Measurements from ENCODE around the gene BBS7. TPM values are rescaled to one million over a fixed set of nuclear protein-coding genes. Genes with fewer than 3 reads are reported as not detected.

The BBS7 gene
- polyA plus RNA-seq, 1 of the 3 experiments (the other 2 are of a cell fraction), result 24.3 TPM

DNA sequence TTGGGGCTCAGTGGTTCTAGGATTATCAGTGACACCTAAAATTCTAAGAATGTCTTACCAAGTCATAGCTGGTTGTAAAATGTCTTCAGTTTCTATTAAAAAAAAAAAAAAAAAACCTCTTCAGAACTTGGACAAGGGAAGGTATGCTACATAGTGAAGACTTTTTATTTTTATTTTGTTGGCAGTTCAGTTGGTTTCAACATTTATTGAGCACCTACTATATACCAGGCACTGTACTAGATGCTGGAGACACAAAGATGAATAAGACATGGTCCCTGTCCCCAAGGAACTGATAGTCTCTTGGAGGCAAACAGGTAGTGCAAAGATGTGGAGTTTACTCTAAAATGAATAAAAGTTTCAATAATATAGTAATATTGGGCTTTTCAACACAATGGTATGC lies 8.9 kb upstream of the BBS7 start:
- Histone ChIP-seq H3K4me3 (ENCODE audit: low read depth in 2 of 2, low read length in 1 of 2) (no peak overlapping the region), H3K79me2 (ENCODE audit: insufficient read depth) (no peaks in the 10 kb centered on the region), H2AFZ (ENCODE audit: low read depth) (no peak overlapping the region), H4K20me1 (ENCODE audit: insufficient read depth) (no peaks in the 10 kb centered on the region), H3K9me3 (no peaks in the 10 kb centered on the region), H3K9me2 (no peaks in the 10 kb centered on the region), H3K27ac (ENCODE audit: low read depth in 2 of 2, low read length in 1 of 2) (no peak overlapping the region), H3K36me3 (replicated peaks in 1 of 2; ENCODE audit: control insufficient read depth in 1 of 2, insufficient read depth in 2 of 2, low read length in 1 of 2) (no peaks in the 10 kb centered on the region), H3K4me1 (ENCODE audit: control insufficient read depth in 1 of 2, insufficient read depth in 2 of 2, low read depth in 1 of 2, low read length in 1 of 2) (no peaks in the 10 kb centered on the region), H3K9ac (no peak overlapping the region), H3K27me3 (ENCODE audit: insufficient read depth) (peaks cover 12% of the 10 kb centered on the region; the same call in 1 of the 2 replicates), H3F3A (replicated peaks; ENCODE audit: insufficient read depth) (no peaks in the 10 kb centered on the region), H3K4me2 (no peak overlapping the region)
- DNase-seq, result no peak
- CTCF ChIA-PET, result no interaction called here
- TF ChIP-seq EP300 (IDR thresholded peaks at IDR 0.05; ENCODE audit: borderline replicate concordance in 1 of 2, low read depth in 1 of 2, low read length in 1 of 2), result no peak
- no peak for TF ChIP-seq FOXJ3 (CRISPR knock-in tag; IDR thresholded peaks at IDR 0.05)
- TF ChIP-seq RFX5 (IDR thresholded peaks at IDR 0.05; ENCODE audit: low read length), result no peak
- no peak for TF ChIP-seq ELF1 (IDR thresholded peaks at IDR 0.05)
- TF ChIP-seq GABPA (IDR thresholded peaks at IDR 0.05; ENCODE audit: low read depth), result no peak
- TF ChIP-seq, protein P1, sequence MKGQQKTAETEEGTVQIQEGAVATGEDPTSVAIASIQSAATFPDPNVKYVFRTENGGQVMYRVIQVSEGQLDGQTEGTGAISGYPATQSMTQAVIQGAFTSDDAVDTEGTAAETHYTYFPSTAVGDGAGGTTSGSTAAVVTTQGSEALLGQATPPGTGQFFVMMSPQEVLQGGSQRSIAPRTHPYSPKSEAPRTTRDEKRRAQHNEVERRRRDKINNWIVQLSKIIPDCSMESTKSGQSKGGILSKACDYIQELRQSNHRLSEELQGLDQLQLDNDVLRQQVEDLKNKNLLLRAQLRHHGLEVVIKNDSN (IDR thresholded peaks at IDR 0.05; ENCODE audit: borderline replicate concordance, low read depth), result no peak
- TF ChIP-seq, protein P2, sequence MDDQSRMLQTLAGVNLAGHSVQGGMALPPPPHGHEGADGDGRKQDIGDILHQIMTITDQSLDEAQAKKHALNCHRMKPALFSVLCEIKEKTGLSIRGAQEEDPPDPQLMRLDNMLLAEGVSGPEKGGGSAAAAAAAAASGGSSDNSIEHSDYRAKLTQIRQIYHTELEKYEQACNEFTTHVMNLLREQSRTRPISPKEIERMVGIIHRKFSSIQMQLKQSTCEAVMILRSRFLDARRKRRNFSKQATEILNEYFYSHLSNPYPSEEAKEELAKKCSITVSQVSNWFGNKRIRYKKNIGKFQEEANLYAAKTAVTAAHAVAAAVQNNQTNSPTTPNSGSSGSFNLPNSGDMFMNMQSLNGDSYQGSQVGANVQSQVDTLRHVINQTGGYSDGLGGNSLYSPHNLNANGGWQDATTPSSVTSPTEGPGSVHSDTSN (IDR thresholded peaks at IDR 0.05), result no peak
- TF ChIP-seq, protein P3, sequence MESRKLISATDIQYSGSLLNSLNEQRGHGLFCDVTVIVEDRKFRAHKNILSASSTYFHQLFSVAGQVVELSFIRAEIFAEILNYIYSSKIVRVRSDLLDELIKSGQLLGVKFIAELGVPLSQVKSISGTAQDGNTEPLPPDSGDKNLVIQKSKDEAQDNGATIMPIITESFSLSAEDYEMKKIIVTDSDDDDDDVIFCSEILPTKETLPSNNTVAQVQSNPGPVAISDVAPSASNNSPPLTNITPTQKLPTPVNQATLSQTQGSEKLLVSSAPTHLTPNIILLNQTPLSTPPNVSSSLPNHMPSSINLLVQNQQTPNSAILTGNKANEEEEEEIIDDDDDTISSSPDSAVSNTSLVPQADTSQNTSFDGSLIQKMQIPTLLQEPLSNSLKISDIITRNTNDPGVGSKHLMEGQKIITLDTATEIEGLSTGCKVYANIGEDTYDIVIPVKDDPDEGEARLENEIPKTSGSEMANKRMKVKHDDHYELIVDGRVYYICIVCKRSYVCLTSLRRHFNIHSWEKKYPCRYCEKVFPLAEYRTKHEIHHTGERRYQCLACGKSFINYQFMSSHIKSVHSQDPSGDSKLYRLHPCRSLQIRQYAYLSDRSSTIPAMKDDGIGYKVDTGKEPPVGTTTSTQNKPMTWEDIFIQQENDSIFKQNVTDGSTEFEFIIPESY (IDR thresholded peaks at IDR 0.05; ENCODE audit: borderline replicate concordance, low read depth), result no peak
- TF ChIP-seq, protein P4, sequence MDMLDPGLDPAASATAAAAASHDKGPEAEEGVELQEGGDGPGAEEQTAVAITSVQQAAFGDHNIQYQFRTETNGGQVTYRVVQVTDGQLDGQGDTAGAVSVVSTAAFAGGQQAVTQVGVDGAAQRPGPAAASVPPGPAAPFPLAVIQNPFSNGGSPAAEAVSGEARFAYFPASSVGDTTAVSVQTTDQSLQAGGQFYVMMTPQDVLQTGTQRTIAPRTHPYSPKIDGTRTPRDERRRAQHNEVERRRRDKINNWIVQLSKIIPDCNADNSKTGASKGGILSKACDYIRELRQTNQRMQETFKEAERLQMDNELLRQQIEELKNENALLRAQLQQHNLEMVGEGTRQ (IDR thresholded peaks at IDR 0.05; ENCODE audit: borderline replicate concordance, low read depth, low read length), result no peak
- no peak for TF ChIP-seq YY1 (IDR thresholded peaks at IDR 0.05; ENCODE audit: low read depth)
- POLR2A ChIA-PET, result no interaction called here

DNA sequence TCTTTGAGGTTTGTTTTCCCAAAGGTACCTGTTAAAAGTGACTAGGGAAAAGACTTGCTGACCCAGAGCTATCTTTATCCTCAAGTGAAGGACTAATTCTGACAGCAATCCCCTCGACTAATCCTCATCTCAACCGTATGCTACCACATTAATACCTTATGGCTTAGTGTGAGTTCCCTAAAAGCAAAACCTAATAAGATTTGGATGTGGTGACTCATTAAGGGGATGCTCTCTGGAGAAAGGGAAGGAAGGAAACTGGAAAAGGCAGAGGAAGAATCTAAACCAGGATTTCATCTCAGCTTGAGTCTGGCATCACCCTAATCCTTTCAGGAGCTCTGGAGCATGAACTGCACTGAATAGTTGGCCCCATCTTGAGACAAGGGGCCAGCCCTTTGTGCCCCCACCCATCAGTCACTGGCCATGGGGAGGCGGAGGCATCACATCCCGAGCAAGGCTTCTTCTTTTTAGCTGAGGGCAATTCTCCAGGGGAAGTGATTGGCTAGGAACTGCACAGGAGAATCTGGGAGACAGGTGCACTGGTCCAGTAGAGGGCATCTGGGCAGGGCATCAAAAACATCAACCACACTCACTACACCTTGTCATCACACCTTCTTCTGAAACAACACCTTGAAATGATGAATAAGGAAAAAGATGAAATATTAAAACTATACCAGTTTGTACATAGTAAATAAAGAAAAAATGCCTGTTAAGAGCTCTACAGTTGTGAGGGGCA lies 6.9 kb upstream of the BBS7 start:
- H3K79me2 ChIP-seq (ENCODE audit: insufficient read depth), result no peaks in the 10 kb centered on the region
- H3K9me2 ChIP-seq, result no peaks in the 10 kb centered on the region
- H3K27ac ChIP-seq (ENCODE audit: low read depth in 2 of 2, low read length in 1 of 2), result no peak overlapping the region
- ChIA-PET POLR2A (no interaction called here), CTCF (interaction anchor here (0.8 to 1.4 kb wide), 2 partner anchors 23 to 24 kb away, joined by 3 read pairs; no protein-coding TSS in a partner anchor)
- H3K9me3 ChIP-seq, result no peaks in the 10 kb centered on the region
- H2AFZ ChIP-seq (ENCODE audit: low read depth), result no peak overlapping the region
- H3K4me3 ChIP-seq (ENCODE audit: low read depth in 2 of 2, low read length in 1 of 2), result no peak overlapping the region
- 6% methylated on average over 2 of the region's 4 CpGs for WGBS (ENCODE audit: low lambda C conversion rate)
- H3K4me1 ChIP-seq (ENCODE audit: control insufficient read depth in 1 of 2, insufficient read depth in 2 of 2, low read depth in 1 of 2, low read length in 1 of 2), result no peaks in the 10 kb centered on the region
- no peaks in the 10 kb centered on the region for H3K36me3 ChIP-seq (replicated peaks in 1 of 2; ENCODE audit: control insufficient read depth in 1 of 2, insufficient read depth in 2 of 2, low read length in 1 of 2)
- no peak overlapping the region for H3K4me2 ChIP-seq
- no peak overlapping the region for H3K9ac ChIP-seq
- DNase-seq, result no peak
- H3F3A ChIP-seq (replicated peaks; ENCODE audit: insufficient read depth), result no peaks in the 10 kb centered on the region
- peaks cover 8% of the 10 kb centered on the region; the same call in 1 of the 2 replicates for H3K27me3 ChIP-seq (ENCODE audit: insufficient read depth)
- H4K20me1 ChIP-seq (ENCODE audit: insufficient read depth), result no peaks in the 10 kb centered on the region
- TF ChIP-seq GATA2 (CRISPR knock-in tag; IDR thresholded peaks at IDR 0.05) (no peak), EZH2phosphoT487 (IDR thresholded peaks at IDR 0.05; ENCODE audit: borderline replicate concordance, low read depth) (no peak), SIN3A (IDR thresholded peaks at IDR 0.05; ENCODE audit: borderline replicate concordance, low read depth, low read length) (no peak), RAD21 (IDR thresholded peaks at IDR 0.05; ENCODE audit: low read length) (no peak), NFIC (IDR thresholded peaks at IDR 0.05; ENCODE audit: borderline replicate concordance) (no peak)
- TF ChIP-seq, protein P3 (IDR thresholded peaks at IDR 0.05; ENCODE audit: borderline replicate concordance, low read depth), result no peak
- TF ChIP-seq, protein P5, sequence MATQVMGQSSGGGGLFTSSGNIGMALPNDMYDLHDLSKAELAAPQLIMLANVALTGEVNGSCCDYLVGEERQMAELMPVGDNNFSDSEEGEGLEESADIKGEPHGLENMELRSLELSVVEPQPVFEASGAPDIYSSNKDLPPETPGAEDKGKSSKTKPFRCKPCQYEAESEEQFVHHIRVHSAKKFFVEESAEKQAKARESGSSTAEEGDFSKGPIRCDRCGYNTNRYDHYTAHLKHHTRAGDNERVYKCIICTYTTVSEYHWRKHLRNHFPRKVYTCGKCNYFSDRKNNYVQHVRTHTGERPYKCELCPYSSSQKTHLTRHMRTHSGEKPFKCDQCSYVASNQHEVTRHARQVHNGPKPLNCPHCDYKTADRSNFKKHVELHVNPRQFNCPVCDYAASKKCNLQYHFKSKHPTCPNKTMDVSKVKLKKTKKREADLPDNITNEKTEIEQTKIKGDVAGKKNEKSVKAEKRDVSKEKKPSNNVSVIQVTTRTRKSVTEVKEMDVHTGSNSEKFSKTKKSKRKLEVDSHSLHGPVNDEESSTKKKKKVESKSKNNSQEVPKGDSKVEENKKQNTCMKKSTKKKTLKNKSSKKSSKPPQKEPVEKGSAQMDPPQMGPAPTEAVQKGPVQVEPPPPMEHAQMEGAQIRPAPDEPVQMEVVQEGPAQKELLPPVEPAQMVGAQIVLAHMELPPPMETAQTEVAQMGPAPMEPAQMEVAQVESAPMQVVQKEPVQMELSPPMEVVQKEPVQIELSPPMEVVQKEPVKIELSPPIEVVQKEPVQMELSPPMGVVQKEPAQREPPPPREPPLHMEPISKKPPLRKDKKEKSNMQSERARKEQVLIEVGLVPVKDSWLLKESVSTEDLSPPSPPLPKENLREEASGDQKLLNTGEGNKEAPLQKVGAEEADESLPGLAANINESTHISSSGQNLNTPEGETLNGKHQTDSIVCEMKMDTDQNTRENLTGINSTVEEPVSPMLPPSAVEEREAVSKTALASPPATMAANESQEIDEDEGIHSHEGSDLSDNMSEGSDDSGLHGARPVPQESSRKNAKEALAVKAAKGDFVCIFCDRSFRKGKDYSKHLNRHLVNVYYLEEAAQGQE (IDR thresholded peaks at IDR 0.05; ENCODE audit: low read depth, low read length), result no peak

Measured in SK-N-SH (cell line).